GM19099 (cell line): ENCODE data around the gene OR10K1.

Source experiments
- POLR2A ChIP-seq: IDR thresholded peaks from 3 replicates; pipeline ENCODE4 v1.6.1; 2011; ENCODE audit warnings: low read depth; ENCODE audit not compliant: insufficient read length; ENCODE audit errors: extremely low read depth

Gene OR10K1

DNA sequence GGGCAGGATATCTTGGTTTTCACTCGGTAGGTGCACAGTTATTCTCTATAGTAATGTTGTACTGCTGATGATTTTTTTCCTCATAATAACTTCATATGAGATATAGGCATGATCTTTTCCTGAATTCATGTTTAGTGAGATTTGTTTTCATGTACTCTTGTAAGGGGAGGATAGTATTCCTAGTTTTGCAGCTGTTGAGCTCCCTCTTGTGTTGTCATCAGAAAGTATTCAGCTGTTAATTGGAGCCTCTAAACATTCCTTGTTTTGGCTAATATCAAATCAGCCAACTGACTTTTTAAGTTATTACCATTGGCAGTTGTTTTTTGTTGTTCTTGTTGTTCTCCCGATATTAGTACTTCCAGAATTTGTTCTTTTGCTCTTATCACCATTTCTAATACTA is 34.7 kb downstream of the OR10K1 start:
- TF ChIP-seq POLR2A, result no peak

DNA sequence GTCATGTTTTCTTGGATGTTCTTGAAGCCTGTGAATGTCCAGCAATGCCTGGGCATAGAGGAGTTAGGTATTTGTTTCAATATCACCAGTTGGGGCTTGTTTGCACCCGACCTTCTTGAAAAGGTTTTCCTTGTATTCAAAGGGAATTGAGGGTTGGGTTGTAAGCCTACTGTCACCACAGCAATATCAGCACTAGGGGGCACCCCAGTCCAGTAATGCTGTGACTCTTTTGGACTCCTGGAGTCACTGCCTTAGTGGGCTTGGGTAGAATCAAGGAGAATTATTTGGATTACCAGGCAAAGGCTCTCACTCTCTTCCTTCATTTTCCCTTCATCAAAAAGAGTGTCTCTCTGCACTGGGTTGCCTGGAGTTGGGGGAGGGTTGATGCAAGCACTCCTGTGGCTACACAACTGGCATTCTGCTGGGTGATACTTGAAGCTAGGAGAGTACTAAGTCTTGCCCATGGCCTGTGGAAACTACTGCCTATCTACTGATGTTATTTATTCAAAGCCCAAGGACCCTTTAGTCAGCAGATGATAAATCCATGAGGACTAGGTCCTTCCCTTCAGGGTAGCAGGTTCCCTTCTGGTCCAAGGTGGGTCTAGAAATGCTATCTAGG is 44.8 kb downstream of the OR10K1 start:
- TF ChIP-seq POLR2A, result no peak

DNA sequence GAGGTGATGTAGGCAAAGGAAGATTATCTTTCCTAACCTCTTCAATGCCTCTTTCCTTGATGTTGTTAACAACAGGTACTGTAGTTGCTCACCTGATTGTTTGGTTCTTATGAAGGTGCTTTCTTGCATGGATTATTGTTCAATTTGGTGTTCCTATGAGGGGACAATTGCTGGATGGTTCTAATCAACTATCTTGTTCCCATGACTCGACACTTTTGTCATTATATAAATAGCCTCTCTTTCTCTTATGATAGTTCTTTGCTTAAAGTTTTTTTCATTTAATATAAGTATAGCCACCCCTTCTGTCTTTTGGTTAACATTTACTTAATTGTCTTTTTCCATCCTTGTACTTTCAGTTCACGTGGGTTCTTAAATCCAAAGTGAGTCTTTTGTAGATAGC is 45.9 kb downstream of the OR10K1 start:
- no peak for TF ChIP-seq POLR2A

DNA sequence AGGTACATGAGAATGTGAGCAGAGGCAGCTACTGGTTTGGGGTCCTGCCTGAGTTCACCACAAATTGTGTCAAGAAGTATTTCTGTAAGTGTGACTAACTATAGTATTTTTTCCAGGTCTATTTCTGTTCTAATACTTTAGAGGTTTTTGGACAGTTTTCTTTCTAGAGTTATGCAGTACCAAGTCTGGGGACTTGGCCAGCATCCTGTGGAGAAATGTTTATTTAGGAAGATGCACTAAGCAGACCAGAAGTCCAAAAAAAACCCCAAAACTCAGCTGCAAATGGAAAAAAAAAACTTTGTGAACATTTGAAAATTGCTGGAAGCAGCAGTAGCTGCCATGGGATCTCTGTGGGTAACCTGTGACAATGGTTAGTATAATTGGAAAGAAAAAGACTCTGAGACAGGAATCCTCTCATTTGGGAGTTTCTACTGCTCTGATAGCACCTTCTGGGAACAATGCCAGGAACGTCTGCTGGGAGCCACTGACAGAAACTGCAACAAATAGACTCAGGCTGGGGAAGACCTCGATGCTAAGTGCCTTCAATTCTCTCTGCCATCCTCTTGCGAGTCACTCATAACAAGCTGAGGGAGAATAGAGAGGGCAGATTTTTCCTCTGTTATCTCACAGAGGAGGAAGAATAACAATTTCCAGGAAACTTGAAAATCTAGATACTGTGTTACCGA is 48.0 kb downstream of the OR10K1 start:
- TF ChIP-seq POLR2A, result no peak

DNA sequence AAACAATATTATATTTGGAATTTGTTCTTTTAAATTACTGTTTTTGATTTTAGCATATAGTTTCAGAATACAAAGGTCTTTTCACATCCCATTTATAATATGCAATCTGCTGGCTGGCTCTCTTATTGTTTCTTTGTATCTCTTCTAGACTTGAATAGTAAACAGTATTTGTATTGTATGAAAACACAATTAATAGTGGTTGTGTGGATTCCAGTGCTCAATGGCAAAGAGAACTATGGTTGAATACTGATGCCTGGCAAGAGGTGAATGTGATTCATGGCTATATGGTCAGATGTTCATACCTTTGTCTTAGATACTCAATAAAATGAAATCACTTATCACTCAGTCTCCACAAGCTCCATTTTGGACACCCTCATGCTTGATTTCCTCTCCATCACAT is 55.3 kb downstream of the OR10K1 start:
- no peak for TF ChIP-seq POLR2A
